Esophagus muscularis mucosa (tissue), 4 donors: Measurements from ENCODE around the gene HNRNPL.
"Not testable (repeated sequence)": the region's sequence is repeated elsewhere in the genome, so short reads cannot be mapped to it uniquely, and the experiment has no call there.

ENCODE experiments used
- EP300 ChIP-seq: sonication (generic); formaldehyde crosslinking; IDR thresholded peaks from one replicate; pipeline ENCODE4 v1.6.1; 2017; ENCODE audit warnings: antibody characterized with exemption
- POLR2A ChIP-seq: fragments of 450-650 bp; IDR thresholded peaks from one replicate; pipeline ENCODE4 v1.6.1; 2017; ENCODE audit warnings: antibody characterized with exemption, moderate library complexity, mild to moderate bottlenecking, low read depth
- POLR2AphosphoS5 ChIP-seq, 2 donors: sonication (generic); formaldehyde crosslinking; IDR thresholded peaks; one replicate each; pipeline ENCODE4 v1.6.1; 2017; ENCODE audit warnings: antibody characterized with exemption in 2 of 2
- TF ChIP-seq, protein P1 (sequence below), 3 experiments: fragments of 200-600 bp in 2 of 3; fragments of 450-650 bp in 1 of 3; sonication (generic) in 2 of 3; IDR thresholded peaks; one replicate each; pipeline ENCODE4 v1.5.1; 2017 to 2019; ENCODE audit warnings: antibody characterized with exemption in 3 of 3, mild to moderate bottlenecking in 2 of 3, moderate library complexity in 1 of 3

DNA sequence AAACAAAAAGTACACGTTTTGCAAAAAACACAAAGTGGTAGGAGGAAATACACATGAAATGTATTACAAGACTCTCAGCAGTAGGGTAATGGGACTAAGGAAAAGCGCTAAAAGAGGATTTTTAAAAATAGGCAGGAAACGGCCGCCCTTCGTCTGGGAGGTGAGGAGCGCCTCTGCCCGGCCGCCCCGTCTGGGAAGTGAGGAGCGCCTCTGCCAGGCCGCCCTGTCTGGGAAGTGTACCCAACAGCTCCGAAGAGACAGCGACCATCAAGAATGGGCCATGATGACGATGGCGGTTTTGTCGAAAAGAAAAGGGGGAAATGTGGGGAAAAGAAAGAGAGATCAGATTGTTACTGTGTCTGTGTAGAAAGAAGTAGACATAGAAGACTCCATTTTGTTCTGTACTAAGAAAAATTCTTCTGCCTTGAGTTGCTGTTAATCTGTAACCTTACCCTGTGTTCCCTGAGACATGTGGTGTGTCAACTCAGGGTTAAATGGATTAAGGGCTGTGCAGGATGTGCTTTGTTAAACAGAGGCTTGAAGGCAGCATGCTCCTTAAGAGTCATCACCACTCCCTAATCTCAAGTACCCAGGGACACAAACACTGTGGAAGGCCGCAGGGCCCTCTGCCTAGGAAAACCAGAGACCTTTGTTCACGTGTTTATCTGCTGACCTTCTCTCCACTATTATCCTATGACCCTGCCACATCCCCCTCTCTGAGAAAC, 42.2 kb downstream of the HNRNPL start:
- TF ChIP-seq, protein P1, sequence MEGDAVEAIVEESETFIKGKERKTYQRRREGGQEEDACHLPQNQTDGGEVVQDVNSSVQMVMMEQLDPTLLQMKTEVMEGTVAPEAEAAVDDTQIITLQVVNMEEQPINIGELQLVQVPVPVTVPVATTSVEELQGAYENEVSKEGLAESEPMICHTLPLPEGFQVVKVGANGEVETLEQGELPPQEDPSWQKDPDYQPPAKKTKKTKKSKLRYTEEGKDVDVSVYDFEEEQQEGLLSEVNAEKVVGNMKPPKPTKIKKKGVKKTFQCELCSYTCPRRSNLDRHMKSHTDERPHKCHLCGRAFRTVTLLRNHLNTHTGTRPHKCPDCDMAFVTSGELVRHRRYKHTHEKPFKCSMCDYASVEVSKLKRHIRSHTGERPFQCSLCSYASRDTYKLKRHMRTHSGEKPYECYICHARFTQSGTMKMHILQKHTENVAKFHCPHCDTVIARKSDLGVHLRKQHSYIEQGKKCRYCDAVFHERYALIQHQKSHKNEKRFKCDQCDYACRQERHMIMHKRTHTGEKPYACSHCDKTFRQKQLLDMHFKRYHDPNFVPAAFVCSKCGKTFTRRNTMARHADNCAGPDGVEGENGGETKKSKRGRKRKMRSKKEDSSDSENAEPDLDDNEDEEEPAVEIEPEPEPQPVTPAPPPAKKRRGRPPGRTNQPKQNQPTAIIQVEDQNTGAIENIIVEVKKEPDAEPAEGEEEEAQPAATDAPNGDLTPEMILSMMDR (IDR thresholded peaks at IDR 0.05), result not testable (repeated sequence)
- TF ChIP-seq POLR2AphosphoS5 (IDR thresholded peaks at IDR 0.05); POLR2A; EP300: not testable (repeated sequence)
